Fibroblast of lung (primary cell): ENCODE measurements around the gene SERPINE2. TPM values are rescaled to one million over a fixed set of nuclear protein-coding genes. Genes with fewer than 3 reads are reported as not detected.

ENCODE experiments used
- DNase-seq, 2 donors: peaks; one replicate each; pipeline versions ENCODE4 v3.0.0 to v3.0.0-alpha.2; 2010; ENCODE audit warnings: low read depth in 2 of 2
- H2AFZ ChIP-seq: 2 replicates; pipeline ENCODE4 v1.5.1; 2012; ENCODE audit warnings: low read length, control low read depth, inconsistent platforms
- H3K27ac ChIP-seq: 2 replicates; pipeline ENCODE4 v1.5.1; 2011; ENCODE audit warnings: low read length, control low read depth; ENCODE audit not compliant: insufficient read depth
- H3K27me3 ChIP-seq: 2 replicates; pipeline ENCODE4 v1.5.1; 2011; ENCODE audit warnings: mild to moderate bottlenecking, low read length; ENCODE audit not compliant: control insufficient read depth, insufficient read depth
- H3K36me3 ChIP-seq: 2 replicates; pipeline ENCODE4 v1.5.1; 2011; ENCODE audit warnings: low read length; ENCODE audit not compliant: control insufficient read depth, insufficient read depth
- H3K4me1 ChIP-seq: 2 replicates; pipeline ENCODE4 v1.5.1; 2011; ENCODE audit warnings: low read length; ENCODE audit not compliant: control insufficient read depth, insufficient read depth; ENCODE audit errors: extremely low read depth
- H3K4me2 ChIP-seq: 2 replicates; pipeline ENCODE4 v1.5.1; 2011; ENCODE audit warnings: low read length, control low read depth; ENCODE audit not compliant: insufficient read depth; ENCODE audit errors: extremely low read depth
- H3K4me3 ChIP-seq, 4 experiments: fragments of 200-600 bp in 1 of 4; sonication (generic) in 1 of 4; replicated peaks in 1 of 4; 2 replicates each; pipeline ENCODE4 v1.5.1; 2011 to 2016; ENCODE audit warnings: low read length in 4 of 4, low read depth in 3 of 4, mild to moderate bottlenecking in 3 of 4, control low read depth in 2 of 4, inconsistent platforms in 1 of 4, mixed read lengths in 1 of 4; ENCODE audit not compliant: insufficient read depth in 1 of 4; ENCODE audit errors: control extremely low read depth in 1 of 4
- H3K79me2 ChIP-seq: 2 replicates; pipeline ENCODE4 v1.5.1; 2012; ENCODE audit warnings: mild to moderate bottlenecking, low read length, inconsistent platforms; ENCODE audit not compliant: control insufficient read depth, insufficient read depth
- H3K9ac ChIP-seq: 2 replicates; pipeline ENCODE4 v1.5.1; 2011; ENCODE audit warnings: mild to moderate bottlenecking, low read length, control low read depth; ENCODE audit not compliant: insufficient read depth
- H3K9me3 ChIP-seq: 2 replicates; pipeline ENCODE4 v1.5.1; 2012; ENCODE audit warnings: low read depth, low read length; ENCODE audit not compliant: control insufficient read depth, insufficient read depth
- H4K20me1 ChIP-seq: 2 replicates; pipeline ENCODE4 v1.5.1; 2011; ENCODE audit warnings: low read length; ENCODE audit not compliant: control insufficient read depth, insufficient read depth; ENCODE audit errors: extremely low read depth
- CTCF ChIP-seq, 2 donors: IDR thresholded peaks in 1 of 2; conservative IDR thresholded peaks in 1 of 2; 1 replicate in 1 of 2; 2 replicates in 1 of 2; pipeline ENCODE4 v1.5.1; 2011 to 2012; ENCODE audit warnings: low read length in 2 of 2, control low read depth in 1 of 2, inconsistent platforms in 1 of 2, low read depth in 1 of 2, mild to moderate bottlenecking in 1 of 2
- EZH2 ChIP-seq: IDR thresholded peaks from 2 replicates; pipeline ENCODE4 v1.5.1; 2012; ENCODE audit warnings: low read length, control low read depth, mild to moderate bottlenecking; ENCODE audit errors: missing control alignments
- polyA plus RNA-seq, 2 donors: library from polyadenylated mRNA; depleted of rRNA in 1 of 2; stranded (reverse) in 1 of 2; unstranded in 1 of 2; fragments of >200 nt; gene quantifications; 2 replicates each; pipeline ENCODE4 v1.2.1, GENCODE V29; 2011 to 2012; ENCODE audit warnings: missing spikeins in 1 of 2
- total RNA-seq: library from RNA; depleted of rRNA; stranded (reverse); fragments of >200 nt; gene quantifications from 2 replicates; pipeline ENCODE4 v1.2.1, GENCODE V29; 2014

Gene SERPINE2
- total and polyA plus RNA-seq, 2 donors (not counting 1 experiment from before 2014, with no cell fraction given) = 77.9 to 149 TPM

- peak overlapping the region in 1 of 4 experiments; percentile 77 for H3K4me3 ChIP-seq
- H3K36me3 ChIP-seq = no peaks in the 10 kb centered on the region
- TF ChIP-seq CTCF (conservative IDR thresholded peaks at IDR 0.05 in 1 of 2, IDR thresholded peaks at IDR 0.05 in 1 of 2; ENCODE audit: low read depth in 1 of 2, low read length in 2 of 2) = no peak
- TF ChIP-seq EZH2 = no peak
- no peak overlapping the region for H3K9ac ChIP-seq
- no peaks in the 10 kb centered on the region for H3K9me3 ChIP-seq
- DNase-seq = no peak
- no peak overlapping the region for H2AFZ ChIP-seq
- H3K4me2 ChIP-seq = no peak overlapping the region
- H3K27ac ChIP-seq = no peak overlapping the region
- H3K27me3 ChIP-seq = peaks cover 3% of the 10 kb centered on the region
- peaks cover 3% of the 10 kb centered on the region for H3K4me1 ChIP-seq
- H4K20me1 ChIP-seq = no peaks in the 10 kb centered on the region
- H3K79me2 ChIP-seq = peaks cover 3% of the 10 kb centered on the region
These were observed 2.2 kb downstream of the SERPINE2 start for GRCh38 chr2:224036731-224037361.

- Histone ChIP-seq H3K27ac (no peak overlapping the region), H3K4me2 (no peak overlapping the region), H4K20me1 (no peaks in the 10 kb centered on the region), H3K9me3 (no peaks in the 10 kb centered on the region), H3K9ac (no peak overlapping the region), H2AFZ (no peak overlapping the region), H3K4me3 (no peak overlapping the region), H3K79me2 (peaks cover 3% of the 10 kb centered on the region), H3K4me1 (no peaks in the 10 kb centered on the region), H3K36me3 (no peaks in the 10 kb centered on the region), H3K27me3 (no peaks in the 10 kb centered on the region)
- DNase-seq = no peak
- TF ChIP-seq EZH2 = no peak
- TF ChIP-seq CTCF (conservative IDR thresholded peaks at IDR 0.05 in 1 of 2, IDR thresholded peaks at IDR 0.05 in 1 of 2; ENCODE audit: low read depth in 1 of 2, low read length in 2 of 2) = no peak
These were observed 5.1 kb downstream of the SERPINE2 start for GRCh38 chr2:224034017-224034416.

GRCh38 chr2:224033601-224034000, 5.5 kb downstream of the SERPINE2 start:
- no peak for TF ChIP-seq EZH2
- Histone ChIP-seq H3K27me3 (no peaks in the 10 kb centered on the region), H3K4me3 (no peak overlapping the region), H3K27ac (no peak overlapping the region), H3K79me2 (peaks cover 3% of the 10 kb centered on the region), H3K9ac (no peak overlapping the region), H4K20me1 (no peaks in the 10 kb centered on the region), H2AFZ (no peak overlapping the region), H3K9me3 (no peaks in the 10 kb centered on the region), H3K36me3 (no peaks in the 10 kb centered on the region), H3K4me2 (no peak overlapping the region), H3K4me1 (no peaks in the 10 kb centered on the region)
- no peak for DNase-seq
